ENCODE measurements around the gene SORBS1. TPM values are rescaled to one million over a fixed set of nuclear protein-coding genes. Genes with fewer than 3 reads are reported as not detected.

The SORBS1 gene
- total RNA-seq, 1 donor from 2014 or later: 854 TPM

DNA sequence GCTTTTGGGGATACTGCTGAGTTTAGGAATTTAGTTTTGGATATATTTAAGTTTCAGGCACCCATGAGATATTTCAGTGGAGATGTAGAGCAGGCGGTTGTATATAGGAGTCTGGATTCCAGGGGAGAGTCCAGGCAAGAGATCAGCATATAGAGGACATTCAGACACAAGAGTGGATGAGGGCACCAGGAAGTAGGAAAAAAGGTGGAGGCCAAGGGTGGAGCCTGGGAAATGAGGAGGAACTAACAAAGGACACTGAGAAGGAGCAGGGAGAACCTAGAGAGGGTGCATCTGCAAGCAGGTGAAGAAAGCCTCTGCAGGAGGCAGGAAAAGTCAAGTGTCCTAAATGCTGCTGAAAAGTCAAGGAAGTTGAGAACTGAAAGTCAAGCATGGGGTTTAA lies 257.2 kb downstream of the SORBS1 start:
- DNase-seq (ENCODE audit: low spot score): no peak

GRCh38 chr10:95303535-95303934 lies 257.6 kb downstream of the SORBS1 start:
- no peak for DNase-seq (ENCODE audit: low spot score)

DNA sequence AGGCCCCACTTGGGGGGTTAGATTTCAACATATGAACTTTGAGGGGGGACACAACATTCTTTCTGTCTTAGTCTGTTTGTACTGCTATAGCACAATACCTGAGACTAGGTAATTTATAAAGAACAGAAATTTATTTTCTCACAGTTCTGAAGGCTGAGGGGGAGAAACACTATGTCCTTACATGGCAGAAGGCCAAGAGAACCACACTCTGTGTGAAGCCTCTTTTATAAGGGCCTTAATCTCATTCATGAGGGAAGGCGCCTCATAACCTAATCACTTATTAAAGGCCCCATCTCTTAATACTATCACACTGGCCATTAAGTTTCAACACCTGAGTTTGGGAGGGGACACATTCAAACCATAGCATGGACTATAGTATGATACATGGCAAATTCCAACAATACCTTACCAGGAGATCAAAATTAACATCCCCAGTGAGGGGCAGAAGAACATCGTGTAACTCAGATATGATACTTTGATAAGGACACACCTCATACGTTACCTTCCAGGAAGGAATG lies 261.1 kb downstream of the SORBS1 start:
- DNase-seq (ENCODE audit: low spot score): no peak

DNA sequence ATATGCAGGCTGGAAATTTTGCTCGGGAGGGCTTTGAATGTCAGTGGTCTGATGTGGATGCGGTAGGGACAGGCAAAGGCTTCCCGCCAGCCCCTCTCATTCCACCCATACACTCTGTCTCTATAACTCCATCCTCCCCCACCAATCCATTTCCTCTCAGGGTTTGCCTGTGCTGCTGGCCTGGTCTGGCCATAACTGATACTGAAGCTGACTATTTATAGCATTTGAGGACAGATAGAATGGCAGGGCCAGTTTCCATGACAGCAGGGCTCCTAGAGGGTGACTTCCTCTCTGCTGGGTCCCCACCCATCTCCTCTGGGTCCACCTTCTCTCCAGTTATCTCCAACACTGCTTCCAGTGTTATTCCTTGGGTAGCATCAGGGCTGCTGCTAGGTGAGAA lies 263.8 kb downstream of the SORBS1 start:
- no peak for DNase-seq (ENCODE audit: low spot score)

DNA sequence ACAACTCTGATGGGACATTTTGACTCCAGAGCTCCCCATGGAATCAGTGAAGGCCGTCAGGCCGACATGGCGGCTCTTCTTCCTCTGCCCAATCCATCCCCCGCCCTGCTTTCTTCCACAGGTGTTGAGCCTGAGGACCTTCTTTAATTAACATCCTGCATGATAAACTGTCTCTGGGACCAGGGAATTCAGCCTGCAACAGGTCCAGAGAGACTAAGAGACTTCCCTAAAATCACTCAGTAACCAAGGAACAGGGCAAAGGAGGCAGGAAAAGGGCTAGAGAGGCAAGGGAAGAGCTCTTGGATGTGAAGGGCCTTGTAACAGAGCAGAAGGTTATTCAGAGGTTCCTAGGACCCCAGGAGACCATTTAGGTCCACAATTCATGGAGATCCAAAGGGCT lies 264.4 kb downstream of the SORBS1 start:
- DNase-seq (ENCODE audit: low spot score): no peak

GRCh38 chr10:95295031-95295755 lies 266.0 kb downstream of the SORBS1 start:
- no peak for DNase-seq (ENCODE audit: low spot score)

- DNase-seq (ENCODE audit: low spot score): no peak
Measured at GRCh38 chr10:95293631-95294030, 267.5 kb downstream of the SORBS1 start.

DNA sequence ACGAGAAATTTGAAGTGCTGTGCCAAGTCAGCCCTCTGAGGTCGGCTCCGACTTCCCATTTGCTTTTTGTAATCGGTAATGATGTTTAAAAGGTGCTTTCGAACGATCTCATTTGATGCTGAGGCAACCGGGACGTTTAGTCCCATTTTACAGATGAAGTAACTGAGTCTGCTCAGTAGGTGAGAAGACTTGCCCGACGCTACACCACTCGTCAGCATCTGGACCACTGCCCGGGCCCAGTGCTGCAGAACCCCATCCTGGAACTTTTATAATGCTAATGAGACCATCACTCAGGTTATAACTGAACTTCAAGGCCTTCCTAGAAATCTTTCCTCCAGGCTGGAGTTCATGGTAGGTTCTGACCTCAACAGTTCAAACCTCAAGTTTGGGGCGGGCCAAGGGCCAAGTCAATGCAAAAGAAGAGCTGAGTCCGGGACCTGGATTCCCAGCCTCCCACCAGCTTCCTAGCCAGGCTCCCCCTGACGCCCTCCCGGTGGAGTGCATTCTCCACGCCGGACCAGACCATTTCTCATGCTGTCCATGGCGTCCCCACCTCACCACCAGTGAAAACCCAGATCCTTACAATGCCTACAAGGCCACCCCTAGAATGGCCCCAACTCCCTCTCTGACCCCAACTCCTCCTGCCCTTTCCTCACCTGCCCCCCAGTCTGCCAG lies 269.7 kb downstream of the SORBS1 start:
- no peak for DNase-seq (ENCODE audit: low spot score)

- DNase-seq (ENCODE audit: low spot score): peak; percentile 95
Measured at GRCh38 chr10:95290461-95291364, 270.5 kb downstream of the SORBS1 start, which contains the start of gene PDLIM1. PDLIM1 (minus strand) TSS chr10:95291003; CDS start chr10:95290915, 88 bp downstream.

- no peak for DNase-seq (ENCODE audit: low spot score)
Measured at GRCh38 chr10:95289921-95290421, 271.2 kb downstream of the SORBS1 start.

DNA sequence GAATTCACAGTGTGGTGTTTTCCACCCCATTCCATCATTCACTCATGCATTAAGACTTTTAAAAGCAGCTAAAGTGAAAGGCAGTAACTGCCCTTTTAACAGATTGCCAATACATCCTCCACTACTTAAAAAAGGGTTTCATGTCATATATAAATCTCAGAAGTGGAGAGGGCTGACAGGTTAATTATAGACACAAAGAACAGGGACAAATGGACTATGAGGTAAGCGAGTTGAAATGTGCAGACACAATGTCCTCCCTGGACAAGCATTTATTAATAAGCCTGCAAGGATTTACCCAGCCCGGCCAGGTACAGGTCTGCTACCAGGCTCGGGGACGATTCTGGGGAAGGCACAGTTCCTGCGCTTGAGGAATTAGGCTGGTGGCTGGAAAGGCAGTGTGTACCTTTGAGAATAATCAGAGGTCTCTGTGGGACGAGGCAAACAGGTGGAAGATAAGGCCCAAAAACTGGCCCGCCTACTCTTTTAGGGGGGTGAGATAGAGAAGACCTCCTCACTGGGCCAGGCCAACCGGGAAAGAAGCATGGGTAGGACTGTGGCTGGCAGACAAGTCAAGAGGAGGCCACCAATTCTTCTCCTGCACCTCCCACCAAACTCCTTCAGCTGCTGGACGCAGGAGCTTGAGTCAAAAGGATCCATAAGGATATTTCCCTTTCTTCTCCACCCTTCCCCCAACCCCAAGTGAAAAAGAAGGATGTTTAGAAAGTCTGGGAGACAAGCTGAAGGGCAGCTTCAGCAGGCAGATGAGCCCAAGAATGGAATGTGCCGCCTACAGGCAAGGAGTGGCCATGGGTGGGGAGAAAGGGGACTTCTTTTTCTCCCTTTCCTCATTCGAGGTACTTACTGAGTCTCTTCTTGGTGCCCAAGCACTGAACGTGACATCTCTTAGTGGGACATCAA lies 271.9 kb downstream of the SORBS1 start:
- no peak for DNase-seq (ENCODE audit: low spot score)

DNA sequence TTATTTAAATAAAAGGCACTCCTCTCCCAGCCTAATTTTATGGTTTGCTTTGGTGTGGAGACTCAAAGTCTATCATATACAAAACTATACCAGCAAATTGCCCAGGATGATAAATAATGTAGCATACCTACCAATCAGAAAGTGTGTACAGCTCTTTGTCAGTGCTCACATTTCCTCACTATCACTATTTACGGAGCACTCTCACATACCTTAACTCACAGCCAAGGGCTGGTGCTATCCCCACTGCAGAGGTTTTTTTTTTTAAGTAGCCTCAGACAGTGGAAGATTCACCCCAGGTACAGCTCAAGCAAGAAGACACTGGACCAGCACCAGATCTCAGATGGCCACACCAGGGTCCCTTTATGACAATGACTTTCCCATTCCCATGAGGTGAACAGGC lies 272.9 kb downstream of the SORBS1 start:
- no peak for DNase-seq (ENCODE audit: low spot score)

- no peak for DNase-seq (ENCODE audit: low spot score)
Measured at GRCh38 chr10:95287281-95287680, 273.9 kb downstream of the SORBS1 start.

DNA sequence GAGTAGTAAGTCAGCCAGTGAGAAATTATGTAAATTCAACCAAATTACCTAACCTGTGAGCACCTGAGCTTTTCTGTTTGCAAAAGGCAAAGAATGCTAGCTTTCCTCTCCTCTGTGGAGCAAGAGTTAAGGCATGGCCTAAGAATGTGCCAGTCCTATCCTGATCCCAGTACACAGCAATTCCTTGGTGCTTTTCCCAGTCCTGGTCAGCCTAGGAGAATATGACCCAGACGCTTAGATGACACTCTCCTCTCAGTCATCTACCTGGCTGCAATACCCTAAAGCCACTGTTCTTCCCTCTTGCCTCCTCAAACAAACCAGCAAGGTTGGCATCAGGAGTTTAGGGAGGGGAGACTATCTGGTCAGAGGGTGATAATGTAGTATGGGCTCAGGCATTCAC lies 274.5 kb downstream of the SORBS1 start:
- no peak for DNase-seq (ENCODE audit: low spot score)

- no peak for DNase-seq (ENCODE audit: low spot score)
Measured at GRCh38 chr10:95285556-95285955, 275.6 kb downstream of the SORBS1 start.

DNA sequence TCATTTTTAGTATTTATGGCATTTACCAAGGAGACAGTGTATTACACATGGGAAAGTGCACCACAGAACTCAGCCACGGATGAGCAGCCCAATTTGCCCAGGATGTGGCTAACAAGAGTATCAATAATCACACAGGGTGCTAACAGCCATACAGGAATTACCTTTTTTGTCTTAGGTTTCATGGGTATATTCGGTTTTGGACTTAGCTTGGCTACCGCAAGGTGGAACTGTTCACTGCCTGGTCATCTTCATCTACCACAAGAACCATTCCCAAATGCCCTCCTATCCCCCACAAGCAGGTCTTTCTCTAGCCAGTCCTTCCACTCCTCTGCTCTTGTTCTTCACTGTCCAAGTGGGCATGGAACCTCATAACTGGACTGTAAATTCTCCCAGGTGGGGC lies 276.4 kb downstream of the SORBS1 start:
- DNase-seq (ENCODE audit: low spot score): no peak

- DNase-seq (ENCODE audit: low spot score): no peak
Measured at GRCh38 chr10:95282107-95282506, 279.1 kb downstream of the SORBS1 start.

DNA sequence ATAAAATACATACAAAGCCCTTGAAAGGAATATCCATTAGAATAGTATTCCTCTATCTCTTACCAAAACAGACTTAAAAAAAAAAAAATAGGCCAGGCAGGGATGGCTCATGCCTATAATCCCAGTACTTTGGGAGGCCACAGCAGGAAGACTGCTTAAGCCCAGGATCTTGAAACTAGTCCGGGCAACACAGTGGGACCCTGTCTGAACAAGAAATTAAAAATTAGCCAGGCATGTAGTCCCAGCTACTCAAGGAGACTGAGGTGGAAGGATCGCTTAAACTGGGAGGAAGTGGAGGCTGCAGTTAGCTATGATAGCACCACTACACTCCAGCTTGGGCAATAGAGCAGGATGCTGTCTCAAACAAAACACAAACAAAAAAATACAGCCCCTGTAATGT lies 280.0 kb downstream of the SORBS1 start:
- no peak for DNase-seq (ENCODE audit: low spot score)

DNA sequence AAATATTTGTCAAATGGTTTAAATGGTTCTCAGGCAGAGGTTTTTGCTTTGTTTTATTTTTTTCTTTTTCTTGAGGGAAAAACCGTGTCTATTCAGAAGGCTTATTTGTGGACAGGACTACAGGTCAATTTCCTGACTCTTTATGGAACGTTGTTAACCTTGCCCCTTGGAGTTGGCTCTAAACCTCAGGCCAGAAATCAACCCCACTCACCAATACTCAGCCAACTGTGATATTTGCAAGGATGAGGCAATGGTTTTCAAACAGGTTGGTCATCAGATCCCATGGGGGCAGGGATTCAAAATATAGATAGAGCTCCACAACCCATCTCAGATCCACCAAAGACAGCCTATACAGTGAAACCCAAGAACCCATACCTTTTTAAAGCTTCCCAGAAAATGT lies 280.5 kb downstream of the SORBS1 start:
- DNase-seq (ENCODE audit: low spot score): no peak
